DND-41 (cell line): ENCODE results near the gene LHX2.
"Not testable (repeated sequence)": the region's sequence is repeated elsewhere in the genome, so short reads cannot be mapped to it uniquely, and the experiment has no call there.

Experiments used
- ATAC-seq: fragments of 200-7000 bp; cut with Tn5 transposase; 3 replicates; pipeline ENCODE4 v1.9.1; 2021; ENCODE audit warnings: low read depth; ENCODE audit not compliant: insufficient read depth
- DNase-seq: peaks from one replicate; pipeline ENCODE4 v3.0.0-alpha.2; 2020
- H2AFZ ChIP-seq: 2 replicates; pipeline ENCODE4 v1.6.0; 2012; ENCODE audit warnings: low read depth, low read length
- H3K27ac ChIP-seq: 2 replicates; pipeline ENCODE4 v1.5.1; 2012; ENCODE audit warnings: low read length, inconsistent platforms
- H3K27me3 ChIP-seq: fragments of 200-600 bp; sonication (generic); 2 replicates; pipeline ENCODE4 v1.6.0; 2012; ENCODE audit warnings: low read length, mild to moderate bottlenecking, inconsistent platforms; ENCODE audit not compliant: insufficient read depth, poor library complexity
- H3K36me3 ChIP-seq: 2 replicates; pipeline ENCODE4 v1.5.1; 2012; ENCODE audit warnings: low read length, inconsistent platforms; ENCODE audit not compliant: insufficient read depth
- H3K4me1 ChIP-seq: 2 replicates; pipeline ENCODE4 v1.5.1; 2012; ENCODE audit warnings: mild to moderate bottlenecking, low read length; ENCODE audit not compliant: insufficient read depth
- H3K4me2 ChIP-seq: 2 replicates; pipeline ENCODE4 v1.6.0; 2012; ENCODE audit warnings: mild to moderate bottlenecking, moderate library complexity, low read length, inconsistent platforms; ENCODE audit not compliant: insufficient read depth
- H3K4me3 ChIP-seq, 2 experiments: fragments of 200-600 bp in 1 of 2; shearing (Covaris generic) in 1 of 2; 2 replicates each; pipeline ENCODE4 v1.5.1; 2012 to 2016; ENCODE audit warnings: inconsistent platforms in 2 of 2, low read length in 2 of 2, mild to moderate bottlenecking in 2 of 2, low read depth in 1 of 2, moderate library complexity in 1 of 2
- H3K79me2 ChIP-seq: 2 replicates; pipeline ENCODE4 v1.6.0; 2012; ENCODE audit warnings: low read length, inconsistent platforms; ENCODE audit not compliant: insufficient read depth
- H3K9ac ChIP-seq: 2 replicates; pipeline ENCODE4 v1.6.0; 2012; ENCODE audit warnings: low read depth, mild to moderate bottlenecking, inconsistent platforms, low read length, moderate library complexity
- H3K9me3 ChIP-seq: 2 replicates; pipeline ENCODE4 v1.5.1; 2012; ENCODE audit warnings: low read length, moderate library complexity, mild to moderate bottlenecking, inconsistent platforms; ENCODE audit not compliant: insufficient read depth, severe bottlenecking
- H4K20me1 ChIP-seq: 2 replicates; pipeline ENCODE4 v1.6.0; 2012; ENCODE audit warnings: low read length; ENCODE audit not compliant: insufficient read depth
- EZH2 ChIP-seq: IDR thresholded peaks from 3 replicates; pipeline ENCODE4 v1.6.1; 2012; ENCODE audit warnings: borderline replicate concordance, low read depth, mild to moderate bottlenecking, moderate library complexity, low read length, inconsistent platforms; ENCODE audit not compliant: severe bottlenecking
- TF ChIP-seq, protein P1 (sequence below): IDR thresholded peaks from 2 replicates; pipeline ENCODE4 v1.5.1; 2012; ENCODE audit warnings: borderline replicate concordance, low read length, moderate library complexity, mild to moderate bottlenecking; ENCODE audit not compliant: poor library complexity, severe bottlenecking; ENCODE audit errors: extremely low read depth

LHX2 gene

DNA sequence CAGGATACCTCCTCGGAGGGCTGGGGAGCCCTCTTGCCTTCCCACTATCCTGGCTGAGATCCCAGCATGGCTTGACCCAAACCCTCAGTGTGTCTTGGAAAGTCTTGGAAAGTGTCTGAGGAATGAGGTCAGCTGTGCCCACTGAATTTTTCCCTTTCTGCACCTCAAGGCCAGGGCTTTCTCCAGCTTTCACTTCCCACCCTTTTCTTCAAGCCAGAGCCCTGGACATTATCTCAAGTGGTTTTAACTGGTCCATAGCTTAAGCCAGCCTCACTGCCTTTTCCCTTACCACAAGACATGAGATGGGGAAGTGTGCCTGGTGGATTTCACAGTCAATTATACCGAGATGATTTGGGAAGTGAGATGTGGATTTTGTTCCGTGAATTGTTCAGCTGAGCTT, 35.7 kb upstream of the LHX2 start:
- H3K4me1 ChIP-seq, result no peaks in the 10 kb centered on the region
- no peaks in the 10 kb centered on the region for H3K36me3 ChIP-seq
- no peak overlapping the region for H3K9ac ChIP-seq
- no peak for ATAC-seq
- DNase-seq, result no peak
- no peak overlapping the region for H2AFZ ChIP-seq
- H3K27me3 ChIP-seq, result no peaks in the 10 kb centered on the region
- TF ChIP-seq EZH2, result no peak
- TF ChIP-seq, protein P1, sequence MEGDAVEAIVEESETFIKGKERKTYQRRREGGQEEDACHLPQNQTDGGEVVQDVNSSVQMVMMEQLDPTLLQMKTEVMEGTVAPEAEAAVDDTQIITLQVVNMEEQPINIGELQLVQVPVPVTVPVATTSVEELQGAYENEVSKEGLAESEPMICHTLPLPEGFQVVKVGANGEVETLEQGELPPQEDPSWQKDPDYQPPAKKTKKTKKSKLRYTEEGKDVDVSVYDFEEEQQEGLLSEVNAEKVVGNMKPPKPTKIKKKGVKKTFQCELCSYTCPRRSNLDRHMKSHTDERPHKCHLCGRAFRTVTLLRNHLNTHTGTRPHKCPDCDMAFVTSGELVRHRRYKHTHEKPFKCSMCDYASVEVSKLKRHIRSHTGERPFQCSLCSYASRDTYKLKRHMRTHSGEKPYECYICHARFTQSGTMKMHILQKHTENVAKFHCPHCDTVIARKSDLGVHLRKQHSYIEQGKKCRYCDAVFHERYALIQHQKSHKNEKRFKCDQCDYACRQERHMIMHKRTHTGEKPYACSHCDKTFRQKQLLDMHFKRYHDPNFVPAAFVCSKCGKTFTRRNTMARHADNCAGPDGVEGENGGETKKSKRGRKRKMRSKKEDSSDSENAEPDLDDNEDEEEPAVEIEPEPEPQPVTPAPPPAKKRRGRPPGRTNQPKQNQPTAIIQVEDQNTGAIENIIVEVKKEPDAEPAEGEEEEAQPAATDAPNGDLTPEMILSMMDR, result no peak
- H3K9me3 ChIP-seq, result peaks cover 9% of the 10 kb centered on the region
- no peaks in the 10 kb centered on the region for H4K20me1 ChIP-seq
- H3K79me2 ChIP-seq, result no peaks in the 10 kb centered on the region
- no peak overlapping the region for H3K4me3 ChIP-seq
- no peak overlapping the region for H3K4me2 ChIP-seq
- H3K27ac ChIP-seq, result no peak overlapping the region

DNA sequence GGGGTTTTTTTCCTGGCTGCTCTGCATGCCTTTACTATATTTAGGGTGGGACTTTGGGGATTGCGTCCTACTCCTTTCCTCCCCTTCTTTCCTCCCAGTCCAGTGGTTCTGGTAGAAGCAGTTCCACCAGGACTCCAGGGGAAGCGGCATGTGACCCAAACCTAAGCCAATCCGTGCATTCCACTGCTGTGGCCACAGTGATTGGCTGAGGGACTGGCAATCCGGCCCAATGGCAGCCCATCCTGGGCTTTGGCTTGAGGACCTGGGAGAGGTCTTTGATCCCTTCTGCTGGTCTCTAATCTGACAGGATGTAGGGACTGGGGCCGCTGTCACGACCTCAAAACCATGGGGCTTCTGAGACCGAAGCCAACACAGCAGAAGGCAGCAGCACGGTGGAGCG, 35.0 kb upstream of the LHX2 start:
- not testable (repeated sequence) for H3K4me2 ChIP-seq, H3K79me2 ChIP-seq, ATAC-seq, H3K36me3 ChIP-seq, H3K9ac ChIP-seq, DNase-seq, H3K9me3 ChIP-seq, H3K4me3 ChIP-seq, H4K20me1 ChIP-seq, H2AFZ ChIP-seq, H3K4me1 ChIP-seq, H3K27ac ChIP-seq, H3K27me3 ChIP-seq

DNA sequence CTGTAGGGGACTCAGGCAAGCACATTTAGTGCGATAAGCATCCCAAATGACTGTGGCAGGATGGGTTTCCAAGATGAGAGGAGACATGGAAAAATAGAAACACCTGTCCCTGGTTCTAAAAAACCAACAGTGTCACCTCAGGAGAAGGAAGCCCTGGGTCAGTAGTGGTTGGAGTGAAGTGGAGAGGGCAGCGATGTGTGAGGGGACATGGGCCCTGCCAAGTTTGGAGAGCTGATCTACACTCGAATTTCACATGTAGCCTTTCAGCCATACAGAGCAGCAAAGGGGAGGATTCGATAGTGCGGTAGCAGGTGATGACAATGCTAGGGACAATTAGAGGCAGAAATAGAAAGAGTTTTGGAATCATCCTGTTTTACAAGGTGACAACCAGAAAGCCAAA, 32.6 kb upstream of the LHX2 start:
- peaks cover 4% of the 10 kb centered on the region for H3K27me3 ChIP-seq
- TF ChIP-seq, protein P1, result no peak
- TF ChIP-seq EZH2, result no peak
- H3K9me3 ChIP-seq, result no peaks in the 10 kb centered on the region
- no peak for ATAC-seq
- no peak overlapping the region for H3K4me2 ChIP-seq
- DNase-seq, result no peak
- H3K4me1 ChIP-seq, result no peaks in the 10 kb centered on the region
- no peak overlapping the region for H3K4me3 ChIP-seq
- H2AFZ ChIP-seq, result no peak overlapping the region
- H4K20me1 ChIP-seq, result no peaks in the 10 kb centered on the region
- no peaks in the 10 kb centered on the region for H3K36me3 ChIP-seq
- no peak overlapping the region for H3K27ac ChIP-seq
- no peaks in the 10 kb centered on the region for H3K79me2 ChIP-seq
- no peak overlapping the region for H3K9ac ChIP-seq

DNA sequence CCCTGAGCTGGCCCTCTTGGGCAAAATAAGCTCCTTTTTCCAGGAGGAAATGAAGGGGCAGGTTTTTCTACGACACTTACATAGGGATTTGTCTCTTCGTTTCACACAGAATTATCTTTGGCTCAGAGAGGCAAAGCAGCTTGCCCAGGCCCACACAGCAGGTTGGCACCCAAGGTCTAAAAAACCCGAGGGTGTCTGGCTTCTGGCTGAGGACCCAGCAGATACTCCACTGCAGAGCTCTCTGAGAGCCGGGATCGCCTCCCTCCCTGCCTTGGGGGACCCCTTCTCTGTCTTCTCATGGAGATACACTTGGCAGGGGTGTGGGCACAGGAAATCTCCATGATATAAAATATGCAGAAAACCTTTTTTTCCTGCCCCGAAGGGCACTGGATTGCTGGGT, 29.0 kb upstream of the LHX2 start:
- H3K36me3 ChIP-seq, result no peaks in the 10 kb centered on the region
- no peaks in the 10 kb centered on the region for H3K79me2 ChIP-seq
- TF ChIP-seq, protein P1, result no peak
- no peak for TF ChIP-seq EZH2
- H3K4me3 ChIP-seq, result no peak overlapping the region
- H4K20me1 ChIP-seq, result no peaks in the 10 kb centered on the region
- no peak overlapping the region for H3K27ac ChIP-seq
- no peaks in the 10 kb centered on the region for H3K9me3 ChIP-seq
- DNase-seq (no peak), ATAC-seq (no peak)
- no peak overlapping the region for H3K9ac ChIP-seq
- no peak overlapping the region for H2AFZ ChIP-seq
- H3K4me1 ChIP-seq, result no peaks in the 10 kb centered on the region
- H3K4me2 ChIP-seq, result no peak overlapping the region
- peaks cover 8% of the 10 kb centered on the region for H3K27me3 ChIP-seq
